HG03196 (cell line): ENCODE results near the gene LRRD1.
"Not testable (repeated sequence)": the region's sequence is repeated elsewhere in the genome, so short reads cannot be mapped to it uniquely, and the experiment has no call there.

Experiments used
- ATAC-seq: cut with Tn5 transposase; IDR thresholded peaks from one replicate; pipeline ENCODE4 v1.9.1; 2021; ENCODE audit not compliant: unreplicated experiment

LRRD1 gene

DNA sequence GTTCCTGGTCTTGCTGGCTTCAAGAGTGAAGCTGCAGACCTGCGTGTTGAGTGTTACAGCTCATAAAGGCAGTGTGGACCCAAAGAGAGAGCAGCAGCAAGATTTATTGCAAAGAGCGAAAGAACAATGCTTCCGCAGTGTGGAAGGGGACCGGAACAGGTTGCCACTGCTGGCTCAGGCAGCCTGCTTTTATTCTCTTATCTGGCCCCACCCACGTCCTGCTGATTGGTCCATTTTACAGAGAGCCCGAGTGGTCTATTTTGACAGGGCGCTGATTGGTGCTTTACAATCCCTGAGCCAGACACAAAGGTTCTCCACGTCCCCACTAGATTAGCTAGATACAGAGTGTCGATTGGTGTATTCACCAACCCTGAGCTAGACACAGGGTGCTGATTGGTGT is 36.2 kb downstream of the LRRD1 start:
- not testable (repeated sequence) for ATAC-seq

DNA sequence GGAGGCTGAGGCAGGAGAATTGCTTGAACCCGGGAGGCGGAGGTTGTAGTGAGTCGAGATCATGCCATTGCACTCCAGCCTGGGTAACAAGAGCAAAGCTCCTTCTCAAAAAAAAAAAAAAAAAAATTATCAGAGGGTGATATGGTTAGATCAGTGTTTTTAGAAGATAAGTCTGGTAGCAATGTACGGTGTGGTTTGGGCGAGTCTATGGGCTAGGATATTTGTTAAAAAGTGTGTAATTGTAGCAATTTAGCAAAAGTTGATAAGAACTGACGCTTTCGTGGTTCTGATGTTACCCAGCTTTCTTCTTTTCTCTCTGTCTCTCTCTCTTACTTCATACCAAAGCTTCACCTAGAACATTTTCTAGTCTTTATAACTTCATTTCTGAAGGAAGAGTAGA is 37.8 kb downstream of the LRRD1 start:
- ATAC-seq: no peak

DNA sequence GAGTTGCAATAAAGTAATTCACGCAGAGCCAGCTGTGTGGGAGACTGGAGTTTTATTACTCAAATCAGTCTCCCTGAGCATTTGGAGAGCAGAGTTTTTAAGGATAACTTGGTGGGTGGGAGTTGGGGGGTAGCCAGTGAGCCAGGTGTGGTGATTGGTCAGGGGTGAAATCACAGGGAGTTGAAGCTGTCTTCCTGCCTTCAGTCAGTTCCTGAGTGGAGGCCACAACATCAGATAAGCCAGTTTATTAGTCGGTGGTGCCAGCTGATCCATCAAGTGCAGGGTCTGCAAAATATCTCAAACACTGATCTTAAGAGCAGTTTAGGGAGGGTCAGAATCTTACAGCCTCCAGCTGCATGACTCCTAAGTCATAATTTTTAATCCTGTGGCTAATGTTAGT is 41.4 kb downstream of the LRRD1 start:
- no peak for ATAC-seq

DNA sequence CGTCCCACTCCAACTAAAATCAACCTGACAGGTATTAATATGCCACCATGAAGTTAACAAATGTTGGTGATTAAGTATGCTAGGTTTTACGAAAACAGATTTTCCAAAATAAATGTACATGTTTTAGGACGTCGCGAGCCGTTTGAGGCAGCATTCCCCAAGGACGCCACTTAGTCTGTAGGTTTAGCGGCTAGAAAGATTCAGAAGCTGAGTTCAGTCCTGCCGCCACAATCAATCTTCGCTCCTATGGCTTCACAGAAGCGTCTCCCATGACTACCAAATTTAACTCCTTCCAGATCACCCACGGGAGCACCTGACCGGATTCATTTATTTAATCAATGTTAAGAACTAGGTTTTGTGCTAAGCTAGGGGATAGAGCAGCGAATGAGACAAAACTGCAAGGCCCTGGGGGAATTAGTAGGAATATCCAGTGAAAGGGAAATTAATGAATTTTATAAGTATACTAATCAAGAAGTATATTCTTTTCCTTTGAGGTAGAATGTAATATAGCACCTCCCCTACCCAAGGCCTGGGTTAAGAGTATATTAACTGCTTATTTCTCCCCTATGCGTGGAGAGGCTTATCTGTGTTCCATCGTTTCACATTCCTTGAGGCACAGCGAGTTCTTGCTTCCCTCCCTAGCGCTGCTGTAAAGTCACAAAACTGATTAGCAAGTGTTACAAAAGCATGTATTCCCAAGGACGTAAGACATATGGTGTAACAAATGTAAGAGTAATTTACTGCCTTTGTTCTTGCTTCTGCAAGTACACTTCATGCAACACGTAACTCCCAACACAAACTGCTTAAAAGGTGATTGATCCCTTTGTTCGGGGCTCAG is 43.7 kb downstream of the LRRD1 start:
- no peak for ATAC-seq

DNA sequence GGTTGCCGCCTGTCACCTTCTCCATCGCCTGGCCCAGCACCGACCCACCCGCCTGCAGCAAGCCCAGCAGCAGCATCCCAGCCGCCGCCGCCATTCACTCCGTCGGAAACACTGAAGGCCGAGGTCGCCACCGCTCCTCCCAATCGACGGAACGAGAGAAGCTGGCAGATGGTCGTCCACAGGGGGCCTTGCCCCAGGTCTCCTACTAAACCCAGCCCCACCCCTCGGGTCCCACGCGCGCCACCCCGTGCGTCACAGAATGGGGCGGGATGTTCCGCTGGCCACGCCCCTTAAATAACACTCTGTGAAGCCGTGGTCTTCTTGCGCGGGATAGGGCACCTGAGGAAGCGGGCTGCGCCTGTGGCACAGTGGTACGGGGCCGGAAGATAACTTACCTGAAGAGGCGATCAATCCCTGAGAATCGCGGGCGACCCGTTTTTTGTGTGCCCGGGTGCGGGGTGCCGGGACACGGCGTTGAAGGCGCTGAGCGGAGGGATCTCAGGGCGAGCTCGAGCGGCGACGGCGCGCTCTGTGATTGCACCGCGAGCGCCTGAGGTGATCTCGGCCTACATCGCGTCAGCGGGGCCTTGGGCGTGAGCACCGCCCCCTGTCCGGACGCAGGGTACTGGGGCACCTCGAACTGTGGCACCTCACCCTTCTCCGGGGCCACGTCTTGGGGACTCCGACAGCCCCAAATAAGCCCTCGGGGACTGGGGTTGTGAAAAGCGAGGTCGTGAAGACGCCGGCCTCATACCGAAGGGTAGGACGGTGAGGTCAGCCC is 44.5 kb downstream of the LRRD1 start, which contains the start of gene CYP51A1:
TSS of gene CYP51A1 (minus strand) at position 207 of the 781 bp plus-strand sequence. CDS start at position 94, 113 bp downstream.
- ATAC-seq: peak; percentile 93

DNA sequence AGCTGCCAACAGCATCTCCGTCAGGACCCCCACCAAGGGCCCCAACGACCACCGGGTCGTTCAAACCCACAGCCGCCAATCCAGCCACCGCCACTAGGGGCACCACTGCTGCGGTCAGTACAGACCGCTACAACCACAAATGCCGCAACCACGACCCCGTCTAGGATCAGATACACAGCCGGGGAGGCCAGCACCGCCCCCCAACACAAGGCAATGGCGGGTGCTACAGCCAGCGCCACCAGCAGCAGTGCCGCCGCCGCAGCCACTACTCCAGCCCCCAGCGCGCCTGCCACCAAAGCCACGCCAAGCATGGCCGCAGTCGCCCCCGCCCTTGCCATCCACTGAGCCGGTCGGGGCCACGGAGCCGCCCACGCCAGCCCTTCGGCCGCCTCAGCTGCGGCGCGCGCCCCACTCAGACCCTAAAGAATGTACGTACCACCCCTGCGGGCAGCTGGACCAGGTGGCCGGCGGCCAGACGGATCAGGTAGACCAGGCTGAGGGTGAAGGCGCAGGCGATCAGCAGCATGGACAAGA is 45.1 kb downstream of the LRRD1 start:
- ATAC-seq: peak; percentile 28

DNA sequence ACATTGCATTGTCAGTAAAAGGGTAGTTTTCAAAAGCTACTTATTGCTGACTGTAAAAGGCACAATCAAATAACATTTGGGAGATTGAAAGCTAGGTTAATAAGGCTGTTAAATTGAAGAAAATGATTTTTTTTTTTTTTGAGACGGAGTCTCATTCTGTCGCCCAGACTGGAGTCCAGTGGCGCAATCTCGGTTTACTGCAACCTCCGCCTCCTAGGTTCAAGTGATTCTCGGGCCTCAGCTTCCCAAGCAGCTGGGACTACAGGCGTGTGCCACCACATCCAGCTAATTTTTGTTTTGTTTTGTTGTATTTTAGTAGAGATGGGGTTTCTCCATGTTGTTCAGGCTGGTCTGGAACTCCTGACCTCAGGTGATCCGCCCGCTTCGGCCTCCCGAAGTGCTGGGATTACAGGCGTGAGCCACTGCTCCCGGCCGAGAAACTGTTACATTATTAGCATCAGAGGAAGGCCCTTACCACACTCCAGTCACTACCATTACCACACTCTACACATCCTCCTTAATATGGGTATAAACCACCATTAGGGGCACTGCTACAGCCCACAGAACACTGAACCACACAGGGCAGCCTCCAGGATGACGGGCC is 45.7 kb downstream of the LRRD1 start:
- peak; percentile 19 for ATAC-seq

DNA sequence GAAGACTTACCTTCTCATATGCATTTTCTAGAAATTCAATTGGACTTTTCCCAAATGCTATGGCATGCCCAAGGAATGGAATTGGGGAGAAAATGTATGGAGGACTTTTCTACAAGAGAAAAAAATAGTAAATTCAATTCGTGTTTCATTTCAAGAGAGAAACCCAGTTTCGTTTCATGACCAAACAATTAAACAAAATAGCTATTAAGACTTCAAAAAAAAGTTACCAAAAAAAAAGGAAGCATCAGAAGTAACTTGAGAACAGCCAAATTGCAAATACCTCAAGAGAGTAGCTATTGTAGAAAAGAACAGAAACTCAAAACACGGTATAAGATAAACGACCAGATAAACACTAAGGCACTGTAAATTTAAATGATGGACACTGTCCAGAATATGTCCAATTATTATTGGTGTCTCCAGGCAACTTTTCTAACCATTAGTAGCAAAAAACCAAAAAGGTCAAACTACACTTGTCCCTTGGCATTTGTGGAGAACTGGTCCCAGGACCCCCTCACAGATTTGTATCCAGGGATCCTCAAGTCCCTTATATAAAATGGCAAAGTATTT is 47.1 kb downstream of the LRRD1 start:
- ATAC-seq: no peak

DNA sequence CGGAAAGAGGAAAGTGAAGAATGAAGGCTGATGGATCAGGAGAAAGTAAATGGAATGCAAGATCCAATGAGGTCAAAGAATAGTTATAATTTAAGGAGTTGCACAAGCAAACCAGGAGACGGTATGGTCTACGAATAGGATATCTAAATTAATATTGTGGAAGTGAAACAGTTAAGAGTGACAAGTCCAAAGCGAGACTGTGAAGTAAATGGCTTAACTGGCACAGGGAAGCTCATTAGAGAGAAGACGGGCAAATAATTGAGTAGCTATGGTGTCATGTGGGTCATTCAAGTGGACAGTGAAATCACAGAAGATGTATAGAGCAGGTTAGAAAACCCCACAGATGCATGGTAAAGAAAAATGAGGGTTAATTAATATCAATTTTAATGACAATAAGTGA is 47.8 kb downstream of the LRRD1 start:
- no peak for ATAC-seq

DNA sequence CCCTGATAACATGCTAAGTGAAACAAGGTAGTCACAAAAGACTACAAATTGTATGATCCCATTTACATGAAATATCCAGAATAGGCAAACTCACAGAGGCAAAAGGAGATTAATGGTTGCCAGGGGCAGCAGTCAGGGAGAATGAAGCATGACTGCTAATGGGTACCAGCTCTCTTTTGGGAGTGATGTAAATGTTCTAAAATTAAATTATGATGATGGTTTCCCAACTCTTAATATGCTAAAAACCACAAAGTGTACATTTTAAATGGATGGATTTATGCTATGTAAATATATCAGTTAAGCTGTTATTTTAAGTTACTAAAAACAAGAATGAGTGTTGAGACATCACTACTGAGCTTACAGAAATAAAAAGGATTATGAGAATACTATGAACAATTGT is 57.3 kb downstream of the LRRD1 start:
- no peak for ATAC-seq

DNA sequence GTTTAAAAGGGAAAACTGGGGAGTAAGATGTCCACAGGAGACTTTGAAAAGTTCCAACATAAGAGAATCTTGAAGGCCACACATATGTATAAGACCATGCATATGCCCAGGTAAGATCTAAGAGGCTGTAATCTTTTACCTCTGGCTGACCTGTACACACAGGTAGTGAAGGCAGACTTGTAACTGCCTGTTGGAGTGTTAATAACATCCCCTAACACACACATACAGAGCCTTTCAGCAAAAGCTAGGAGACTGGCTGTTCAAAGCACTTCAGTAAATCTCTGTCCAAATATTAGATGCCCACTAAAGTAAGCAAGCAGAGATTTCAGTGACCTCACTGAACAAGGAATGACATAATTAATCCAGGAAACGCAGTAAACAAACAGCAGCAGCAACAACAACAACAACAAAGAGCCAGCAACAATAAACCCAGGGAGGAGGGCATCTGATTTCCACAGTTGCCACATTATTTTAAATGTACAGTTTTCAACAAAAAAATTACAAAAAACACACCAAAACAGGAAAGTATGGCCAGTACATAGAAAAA is 59.7 kb downstream of the LRRD1 start:
- no peak for ATAC-seq

DNA sequence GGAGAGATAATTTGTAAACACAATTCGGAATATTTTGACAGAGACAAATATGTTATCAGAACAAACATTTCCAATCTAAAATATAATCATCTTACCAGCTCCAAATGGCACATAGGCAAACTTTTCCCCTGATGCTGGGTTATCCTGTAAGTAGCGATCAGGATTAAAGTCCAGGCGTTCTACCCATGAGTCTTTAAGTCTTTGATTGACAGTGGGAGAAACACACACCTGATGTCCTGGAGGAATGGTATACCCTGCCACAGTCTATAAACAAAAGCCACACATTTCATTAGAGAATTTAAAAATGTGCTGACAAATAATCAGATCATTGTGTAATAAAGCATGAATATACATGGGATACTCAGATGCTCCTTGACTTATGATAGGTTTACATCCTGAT is 62.0 kb downstream of the LRRD1 start:
- ATAC-seq: no peak

DNA sequence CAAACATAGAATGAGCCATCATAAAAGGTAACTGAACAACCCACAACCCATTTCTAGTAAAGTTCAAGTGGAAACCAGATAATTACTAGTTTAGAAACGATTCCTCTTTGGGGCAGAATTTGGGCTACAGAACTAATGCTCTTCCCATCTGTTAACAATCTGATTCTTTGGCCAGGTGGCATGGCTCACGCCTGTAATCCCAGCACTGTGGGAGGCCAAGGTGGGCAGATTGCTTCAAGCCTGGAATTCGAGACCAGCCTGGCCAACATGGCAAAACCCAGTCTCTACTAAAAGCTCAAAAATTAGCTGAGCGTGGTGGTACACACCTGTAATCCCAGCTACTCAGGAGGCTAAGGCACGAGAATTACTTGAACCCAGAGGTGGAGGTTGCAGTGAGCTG is 63.1 kb downstream of the LRRD1 start:
- no peak for ATAC-seq

DNA sequence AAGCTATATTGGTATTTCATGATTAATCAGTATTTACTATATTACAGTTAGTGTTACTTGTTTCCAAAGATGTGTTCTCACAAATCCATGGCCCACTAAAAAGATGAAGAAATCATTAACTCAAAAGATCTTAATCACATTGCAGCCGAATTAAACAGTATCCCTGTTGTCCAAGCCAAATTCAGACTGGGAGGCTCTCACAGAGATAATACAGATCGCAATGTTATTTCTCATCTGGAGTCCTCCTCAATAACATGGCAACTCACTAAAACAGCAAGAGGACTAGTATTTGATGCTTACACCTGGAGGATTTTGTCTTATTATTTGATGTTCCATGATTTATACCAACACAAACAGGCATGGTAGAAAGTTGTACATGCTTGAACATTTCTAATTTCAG is 68.1 kb downstream of the LRRD1 start:
- ATAC-seq: no peak

DNA sequence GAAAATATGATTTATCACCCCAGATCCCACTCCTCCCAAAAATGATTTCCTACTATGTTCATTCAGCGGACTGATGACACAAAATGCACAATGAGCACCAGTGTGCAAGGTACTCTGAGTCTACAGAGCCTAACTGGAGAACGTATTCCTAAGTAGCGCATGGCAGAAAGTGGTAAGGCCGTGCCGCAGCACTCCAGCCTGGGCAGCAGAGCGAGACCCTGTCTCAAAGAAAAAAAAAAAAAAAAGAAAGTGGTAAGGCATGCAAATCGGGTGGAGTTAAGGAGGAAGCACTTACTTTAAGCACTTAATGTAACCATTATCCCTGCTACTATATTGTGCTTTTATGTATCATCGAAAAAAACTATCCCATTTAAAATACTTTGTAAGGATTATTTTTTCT is 70.1 kb downstream of the LRRD1 start:
- no peak for ATAC-seq

DNA sequence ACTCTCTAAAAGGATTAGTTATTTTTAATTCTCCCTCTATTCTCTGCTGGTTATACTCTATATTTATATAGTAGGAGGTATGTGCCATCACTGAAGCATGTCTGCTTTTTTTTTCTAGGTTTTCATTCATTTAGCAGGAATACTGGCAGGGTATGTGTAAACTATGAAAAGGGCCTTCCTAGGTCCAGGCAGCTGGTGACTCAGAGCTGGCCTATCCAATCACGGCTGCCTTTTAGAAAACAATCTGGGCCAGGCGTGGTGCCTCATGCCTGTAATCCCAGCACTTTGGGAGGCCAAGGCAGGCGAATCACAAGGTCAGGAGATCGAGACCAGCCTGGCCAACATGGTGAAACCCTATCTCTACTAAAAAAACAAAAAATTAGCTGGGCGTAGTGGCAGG is 76.1 kb downstream of the LRRD1 start:
- not testable (repeated sequence) for ATAC-seq

DNA sequence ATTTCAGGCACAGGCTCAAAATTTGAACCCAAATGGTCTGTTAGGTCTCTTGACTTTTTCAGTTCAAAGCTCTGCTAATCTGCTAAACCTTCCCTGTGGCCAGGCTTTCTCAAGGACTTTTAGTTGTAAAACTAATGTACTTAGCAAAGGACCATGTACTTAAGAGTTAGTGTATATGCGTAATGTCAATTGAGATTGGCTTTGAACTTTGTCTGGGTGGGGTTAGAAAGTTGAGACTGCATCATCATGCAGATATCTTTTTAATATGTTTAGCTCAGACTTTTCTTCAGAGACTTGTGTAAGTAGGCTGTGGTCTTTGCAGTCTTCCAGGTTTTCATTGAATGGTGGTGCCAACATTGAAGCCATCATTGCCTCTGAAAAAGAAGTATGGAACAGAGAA is 78.4 kb downstream of the LRRD1 start:
- ATAC-seq: no peak

DNA sequence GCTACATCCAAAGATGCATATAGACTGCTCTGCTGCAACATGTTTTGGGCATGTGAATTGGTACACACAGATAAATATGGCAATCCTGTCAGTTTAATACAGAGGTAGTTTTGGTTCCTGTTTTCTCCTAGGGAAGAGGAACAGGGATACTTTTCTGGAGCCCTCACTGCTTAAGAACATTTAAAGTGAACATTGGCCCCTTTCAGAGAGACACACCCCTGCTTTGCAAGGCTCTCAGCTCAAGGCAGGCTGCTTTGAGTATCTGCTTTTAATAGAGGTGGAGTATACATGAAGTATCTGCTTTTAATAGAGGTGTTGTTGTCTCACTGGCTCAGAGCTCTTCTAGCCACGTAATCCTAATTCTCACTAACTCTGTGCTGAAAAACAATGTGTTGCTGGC is 83.6 kb downstream of the LRRD1 start:
- ATAC-seq: no peak
